IMR-90 (cell line): ENCODE results near the gene ARHGDIA. TPM values are rescaled to one million over a fixed set of nuclear protein-coding genes. Genes with fewer than 3 reads are reported as not detected.

ENCODE experiments used
- ATAC-seq: fragments of 200-7000 bp; cut with Tn5 transposase; 2 replicates; pipeline ENCODE4 v1.9.1; 2020; ENCODE audit warnings: low read depth, mild to moderate bottlenecking, moderate library complexity
- BruUV-seq: library from RNA; stranded (reverse); fragments of 400-500 nt; replicated peaks from 2 replicates; lab custom pipeline; 2021; lab: Mats Ljungman, UMichigan
- CTCF ChIA-PET: fragments of 300-600 bp; formaldehyde crosslinking; extraction: SDS; loops from one replicate; lab custom pipeline; 2021; ENCODE audit warnings: antibody characterized with exemption; lab: Yijun Ruan, JAX
- POLR2A ChIA-PET: fragments of 300-600 bp; sonication (Branson Sonifier 250); formaldehyde crosslinking; loops from one replicate; lab custom pipeline; 2022; ENCODE audit warnings: antibody characterized with exemption; ENCODE audit not compliant: unreplicated experiment; lab: Charles Lee
- DNase-seq: peaks from one replicate; pipeline ENCODE4 v3.0.0; 2013
- H2AFZ ChIP-seq: replicated peaks from 2 replicates; pipeline ENCODE3; 2013; ENCODE audit warnings: low read length, mild to moderate bottlenecking; ENCODE audit not compliant: poor library complexity
- H2AK5ac ChIP-seq: 2 replicates; pipeline ENCODE4 v1.6.1; 2013; ENCODE audit warnings: low read depth, low read length, inconsistent platforms
- H2AK9ac ChIP-seq: replicated peaks from 2 replicates; pipeline ENCODE3; 2013; ENCODE audit warnings: mild to moderate bottlenecking, low read depth, low read length, moderate library complexity; ENCODE audit not compliant: poor library complexity
- H2BK120ac ChIP-seq: 2 replicates; pipeline ENCODE4 v1.6.1; 2013; ENCODE audit warnings: low read depth, low read length, inconsistent platforms
- H2BK15ac ChIP-seq: 3 replicates; pipeline ENCODE4 v1.6.1; 2013; ENCODE audit warnings: low read depth, low read length, inconsistent platforms
- H2BK20ac ChIP-seq: 2 replicates; pipeline ENCODE4 v1.6.1; 2013; ENCODE audit warnings: low read depth, mild to moderate bottlenecking, inconsistent platforms, low read length, moderate library complexity
- H2BK5ac ChIP-seq: 2 replicates; pipeline ENCODE4 v1.6.1; 2013; ENCODE audit warnings: mild to moderate bottlenecking, low read depth, low read length, inconsistent platforms; ENCODE audit not compliant: poor library complexity, severe bottlenecking
- H3K14ac ChIP-seq: replicated peaks from 2 replicates; pipeline ENCODE4 v1.6.1; 2013; ENCODE audit warnings: low read depth, low read length, inconsistent platforms
- H3K18ac ChIP-seq: 2 replicates; pipeline ENCODE4 v1.6.1; 2013; ENCODE audit warnings: low read depth, low read length, control low read depth
- H3K23ac ChIP-seq: 2 replicates; pipeline ENCODE4 v1.6.1; 2013; ENCODE audit warnings: low read depth, low read length, inconsistent platforms
- H3K27ac ChIP-seq: 2 replicates; pipeline ENCODE4 v1.5.1; 2013; ENCODE audit warnings: mild to moderate bottlenecking, control low read depth, low read length; ENCODE audit not compliant: insufficient read depth
- H3K27me3 ChIP-seq: 2 replicates; pipeline ENCODE4 v1.6.1; 2013; ENCODE audit warnings: low read length; ENCODE audit not compliant: control insufficient read depth, insufficient read depth
- H3K36me3 ChIP-seq: 2 replicates; pipeline ENCODE4 v1.6.1; 2013; ENCODE audit warnings: low read length, mixed read lengths; ENCODE audit not compliant: control insufficient read depth, insufficient read depth
- H3K4ac ChIP-seq: 2 replicates; pipeline ENCODE4 v1.6.1; 2013; ENCODE audit warnings: low read depth, low read length, inconsistent platforms
- H3K4me1 ChIP-seq: 2 replicates; pipeline ENCODE4 v1.6.1; 2013; ENCODE audit warnings: low read length, mixed read lengths; ENCODE audit not compliant: control insufficient read depth, insufficient read depth
- H3K4me2 ChIP-seq: 2 replicates; pipeline ENCODE4 v1.6.1; 2013; ENCODE audit warnings: low read depth, mild to moderate bottlenecking, control low read depth, low read length, moderate library complexity
- H3K4me3 ChIP-seq: 2 replicates; pipeline ENCODE4 v1.5.1; 2013; ENCODE audit warnings: low read depth, mild to moderate bottlenecking, control low read depth, low read length, moderate library complexity; ENCODE audit not compliant: insufficient read depth
- H3K56ac ChIP-seq: 2 replicates; pipeline ENCODE4 v1.6.1; 2013; ENCODE audit warnings: low read length, inconsistent platforms; ENCODE audit not compliant: insufficient read depth; ENCODE audit errors: extremely low read depth
- H3K79me1 ChIP-seq, 2 experiments: 2 replicates each; pipeline ENCODE4 v1.6.1; 2013; ENCODE audit warnings: low read length in 2 of 2, inconsistent platforms in 1 of 2, low read depth in 1 of 2
- H3K9ac ChIP-seq: 2 replicates; pipeline ENCODE4 v1.6.1; 2013; ENCODE audit warnings: low read depth, low read length, control low read depth
- H3K9me1 ChIP-seq: 2 replicates; pipeline ENCODE4 v1.6.1; 2013; ENCODE audit warnings: low read length, inconsistent platforms; ENCODE audit not compliant: insufficient read depth
- H3K9me3 ChIP-seq: 2 replicates; pipeline ENCODE4 v1.6.1; 2013; ENCODE audit warnings: low read length; ENCODE audit not compliant: control insufficient read depth, insufficient read depth
- H4K20me1 ChIP-seq: 2 replicates; pipeline ENCODE4 v1.6.1; 2013; ENCODE audit warnings: low read length, inconsistent platforms; ENCODE audit not compliant: insufficient read depth
- H4K5ac ChIP-seq: 2 replicates; pipeline ENCODE4 v1.6.1; 2013; ENCODE audit warnings: mild to moderate bottlenecking, low read depth, low read length, control low read depth
- H4K8ac ChIP-seq, 2 experiments: 2 replicates each; pipeline ENCODE4 v1.6.1; 2013; ENCODE audit warnings: low read depth in 2 of 2, low read length in 2 of 2, control low read depth in 1 of 2, inconsistent platforms in 1 of 2
- H4K91ac ChIP-seq: 2 replicates; pipeline ENCODE4 v1.6.1; 2013; ENCODE audit warnings: low read depth, low read length, inconsistent platforms; ENCODE audit not compliant: insufficient read depth
- BHLHE40 ChIP-seq: fragments of 150-350 bp; IDR thresholded peaks from 2 replicates; pipeline ENCODE4 v1.6.1; 2016; ENCODE audit warnings: mild to moderate bottlenecking, low read depth, low read length
- CEBPB ChIP-seq: IDR thresholded peaks from 2 replicates; pipeline ENCODE4 v1.6.1; 2012; ENCODE audit warnings: low read depth, low read length, improper control_type of control experiment
- CHD1 ChIP-seq: IDR thresholded peaks from 2 replicates; pipeline ENCODE4 v1.6.1; 2012; ENCODE audit warnings: low read depth, low read length, improper control_type of control experiment
- FOS ChIP-seq: fragments of 150-350 bp; IDR thresholded peaks from 2 replicates; pipeline ENCODE4 v1.6.1; 2016; ENCODE audit warnings: low read depth, low read length
- MAFK ChIP-seq: IDR thresholded peaks from 2 replicates; pipeline ENCODE4 v1.6.1; 2012; ENCODE audit warnings: low read depth, low read length, improper control_type of control experiment
- MAZ ChIP-seq: IDR thresholded peaks from 2 replicates; pipeline ENCODE4 v1.6.1; 2012; ENCODE audit warnings: low read depth, mild to moderate bottlenecking, low read length, improper control_type of control experiment, moderate library complexity, borderline replicate concordance
- MXI1 ChIP-seq: IDR thresholded peaks from 2 replicates; pipeline ENCODE4 v1.6.1; 2012; ENCODE audit warnings: low read depth, mild to moderate bottlenecking, low read length, moderate library complexity, borderline replicate concordance
- NFE2L2 ChIP-seq: fragments of 150-350 bp; IDR thresholded peaks from 2 replicates; pipeline ENCODE4 v1.6.1; 2016; ENCODE audit warnings: low read depth, mild to moderate bottlenecking, low read length
- POLR2A ChIP-seq: IDR thresholded peaks from 2 replicates; pipeline ENCODE4 v1.6.1; 2012; ENCODE audit warnings: mild to moderate bottlenecking, low read depth, low read length
- RAD21 ChIP-seq: IDR thresholded peaks from 2 replicates; pipeline ENCODE4 v1.6.1; 2012; ENCODE audit warnings: low read length, improper control_type of control experiment
- RCOR1 ChIP-seq: IDR thresholded peaks from 2 replicates; pipeline ENCODE4 v1.6.1; 2012; ENCODE audit warnings: mild to moderate bottlenecking, low read length, improper control_type of control experiment; ENCODE audit not compliant: insufficient replicate concordance
- RFX5 ChIP-seq: IDR thresholded peaks from 2 replicates; pipeline ENCODE4 v1.8.0; 2012; ENCODE audit warnings: low read depth, mild to moderate bottlenecking, low read length, moderate library complexity
- SMC3 ChIP-seq: fragments of 150-350 bp; IDR thresholded peaks from 2 replicates; pipeline ENCODE4 v1.6.1; 2016; ENCODE audit warnings: low read depth, mild to moderate bottlenecking, antibody characterized with exemption, low read length, moderate library complexity
- WGBS, 2 experiments: methylation state at CpG; one replicate each; pipeline versions ENCODE4 v1.1.5 to v1.1.7; 2013; ENCODE audit warnings: missing lambda C conversion rate in 2 of 2; ENCODE audit not compliant: insufficient read length in 1 of 2; ENCODE audit errors: extremely low coverage in 2 of 2; 5-methylcytosine and 5-hydroxymethylcytosine counted together
- dilution Hi-C: fragments of 300-500 bp; cut with HindIII; formaldehyde crosslinking; loops from one replicate; pipeline ENCODE4 v1.14.3; 2018; ENCODE audit warnings: low sequenced_read_pairs; ENCODE audit not compliant: unreplicated experiment
- in situ Hi-C: fragments of 300-500 bp; cut with MboI; formaldehyde crosslinking; loops from 3 replicates; pipeline ENCODE4 v1.14.3; 2019; ENCODE audit warnings: low sequenced_read_pairs, inconsistent platforms, mixed read lengths
- intact Hi-C: fragments of 100-400 bp; cut with micrococcal nuclease; formaldehyde crosslinking; loops from 2 replicates; pipeline ENCODE4 v1.10.0; 2022
- polyA plus RNA-seq, 3 experiments: library from polyadenylated mRNA; depleted of rRNA; stranded (reverse); fragments of >200 nt; gene quantifications; 2 replicates each; pipeline ENCODE4 v1.2.3, GENCODE V29; 2012; ENCODE audit warnings: low replicate concordance in 1 of 3
- total RNA-seq: library from RNA; depleted of rRNA; stranded (reverse); fragments of >200 nt; gene quantifications from 2 replicates; pipeline ENCODE4 v1.2.3, GENCODE V29; 2012
- TF ChIP-seq, protein P1 (sequence below): conservative IDR thresholded peaks from 2 replicates; pipeline ENCODE4 v1.5.1; 2012; ENCODE audit warnings: mild to moderate bottlenecking, low read depth, low read length, improper control_type of control experiment
- TF ChIP-seq, protein P2 (sequence below): fragments of 150-350 bp; IDR thresholded peaks from 2 replicates; pipeline ENCODE4 v1.6.1; 2016; ENCODE audit warnings: low read depth, mild to moderate bottlenecking, low read length, moderate library complexity, borderline replicate concordance
- TF ChIP-seq, protein P3 (sequence below): fragments of 150-350 bp; IDR thresholded peaks from 2 replicates; pipeline ENCODE4 v1.6.1; 2017; ENCODE audit warnings: mild to moderate bottlenecking, antibody characterized with exemption, low read length, low read depth

Gene ARHGDIA
- total and polyA plus RNA-seq, 2 of the 4 experiments (the other 2 are of a cell fraction), result 62.7 to 362 TPM

DNA sequence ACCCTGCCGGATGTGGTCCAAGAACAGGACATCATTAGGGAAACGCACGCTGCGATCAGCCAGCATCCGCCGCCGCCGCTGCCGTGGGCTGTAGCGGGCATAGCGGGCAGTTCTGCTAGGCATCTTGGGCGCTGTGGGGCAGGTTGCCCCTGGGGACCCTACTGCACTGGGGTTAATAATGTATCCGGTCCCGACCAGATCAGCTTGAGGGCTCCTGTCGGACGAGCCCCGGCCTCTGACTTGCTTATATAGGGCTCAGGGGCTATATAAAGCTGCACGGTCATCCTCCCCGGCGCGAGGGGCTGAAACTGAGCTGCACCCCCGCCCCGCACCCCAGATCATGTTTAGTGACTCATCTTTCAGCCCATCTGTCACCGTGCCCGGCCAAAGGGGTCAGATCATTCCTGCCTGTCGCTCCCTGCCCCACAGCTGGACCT, 36.3 kb downstream of the ARHGDIA start, which contains the start of gene PPP1R27:
Gene PPP1R27 (minus strand): TSS at position 220 of the 437 bp plus-strand sequence. CDS start 97 bp downstream, at position 123.
- dilution Hi-C loops, result no loop called here
- CTCF ChIA-PET, result no interaction called here
- H3K27ac ChIP-seq, result peak within 1 kb of the TSS; percentile 97

More for the DNA sequence above, 36.3 kb downstream of the ARHGDIA start, which contains the start of gene PPP1R27:
- H2AK9ac ChIP-seq, result peak within 1 kb of the TSS; percentile 100
- peak within 1 kb of the TSS; percentile 100 for H3K14ac ChIP-seq
- H4K20me1 ChIP-seq, result peaks cover 14% of the 10 kb centered on the region; the same call in 1 of the 2 replicates
- no peak within 1 kb of the TSS for H2BK15ac ChIP-seq
- peak within 1 kb of the TSS; percentile 98 to 100 for H4K8ac ChIP-seq
- no peak within 1 kb of the TSS for H2BK120ac ChIP-seq
- H3K27me3 ChIP-seq, result no peaks in the 10 kb centered on the region
- peak within 1 kb of the TSS; percentile 35; the same call in 1 of the 2 replicates for H2AK5ac ChIP-seq
- DNase-seq (no peak), ATAC-seq (no peak)
- peak within 1 kb of the TSS; percentile 87 for H3K4me3 ChIP-seq
- no peak within 1 kb of the TSS for H3K18ac ChIP-seq
- in situ Hi-C loops, result no loop called here
- H2AFZ ChIP-seq, result peak within 1 kb of the TSS; percentile 93
- H3K4me2 ChIP-seq, result peak within 1 kb of the TSS; percentile 95
- intact Hi-C loops, result no loop called here
- POLR2A ChIA-PET, result no interaction called here
- BruUV-seq, result no TSS peak
- no peak within 1 kb of the TSS for H3K56ac ChIP-seq
- H3K9me3 ChIP-seq, result no peaks in the 10 kb centered on the region
- peak within 1 kb of the TSS; percentile 95 for H3K23ac ChIP-seq
- peaks cover 15 to 40% of the 10 kb centered on the region in 2 experiments for H3K79me1 ChIP-seq
- H4K91ac ChIP-seq, result peak within 1 kb of the TSS; percentile 99
- 94% methylated on average over 23 of the region's 26 CpGs; no CpG with 5 or more reads in 1 of the 2 experiments for WGBS, 2 experiments
- peak within 1 kb of the TSS; percentile 97 for H3K9ac ChIP-seq
- peak within 1 kb of the TSS; percentile 100 for H3K4ac ChIP-seq
- peaks cover 15% of the 10 kb centered on the region for H3K4me1 ChIP-seq
- H3K36me3 ChIP-seq, result peaks cover 5% of the 10 kb centered on the region; the same call in 1 of the 2 replicates
- H2BK5ac ChIP-seq, result peak within 1 kb of the TSS; percentile 98
- TF ChIP-seq RFX5 (no peak), MAZ (no peak), RCOR1 (no peak), SMC3 (no peak), CHD1 (no peak), NFE2L2 (no peak), CEBPB (no peak), FOS (no peak), MXI1 (no peak), RAD21 (no peak), BHLHE40 (no peak), MAFK (no peak), POLR2A (no peak)
- TF ChIP-seq, protein P1, sequence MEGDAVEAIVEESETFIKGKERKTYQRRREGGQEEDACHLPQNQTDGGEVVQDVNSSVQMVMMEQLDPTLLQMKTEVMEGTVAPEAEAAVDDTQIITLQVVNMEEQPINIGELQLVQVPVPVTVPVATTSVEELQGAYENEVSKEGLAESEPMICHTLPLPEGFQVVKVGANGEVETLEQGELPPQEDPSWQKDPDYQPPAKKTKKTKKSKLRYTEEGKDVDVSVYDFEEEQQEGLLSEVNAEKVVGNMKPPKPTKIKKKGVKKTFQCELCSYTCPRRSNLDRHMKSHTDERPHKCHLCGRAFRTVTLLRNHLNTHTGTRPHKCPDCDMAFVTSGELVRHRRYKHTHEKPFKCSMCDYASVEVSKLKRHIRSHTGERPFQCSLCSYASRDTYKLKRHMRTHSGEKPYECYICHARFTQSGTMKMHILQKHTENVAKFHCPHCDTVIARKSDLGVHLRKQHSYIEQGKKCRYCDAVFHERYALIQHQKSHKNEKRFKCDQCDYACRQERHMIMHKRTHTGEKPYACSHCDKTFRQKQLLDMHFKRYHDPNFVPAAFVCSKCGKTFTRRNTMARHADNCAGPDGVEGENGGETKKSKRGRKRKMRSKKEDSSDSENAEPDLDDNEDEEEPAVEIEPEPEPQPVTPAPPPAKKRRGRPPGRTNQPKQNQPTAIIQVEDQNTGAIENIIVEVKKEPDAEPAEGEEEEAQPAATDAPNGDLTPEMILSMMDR, result no peak
- TF ChIP-seq, protein P2, sequence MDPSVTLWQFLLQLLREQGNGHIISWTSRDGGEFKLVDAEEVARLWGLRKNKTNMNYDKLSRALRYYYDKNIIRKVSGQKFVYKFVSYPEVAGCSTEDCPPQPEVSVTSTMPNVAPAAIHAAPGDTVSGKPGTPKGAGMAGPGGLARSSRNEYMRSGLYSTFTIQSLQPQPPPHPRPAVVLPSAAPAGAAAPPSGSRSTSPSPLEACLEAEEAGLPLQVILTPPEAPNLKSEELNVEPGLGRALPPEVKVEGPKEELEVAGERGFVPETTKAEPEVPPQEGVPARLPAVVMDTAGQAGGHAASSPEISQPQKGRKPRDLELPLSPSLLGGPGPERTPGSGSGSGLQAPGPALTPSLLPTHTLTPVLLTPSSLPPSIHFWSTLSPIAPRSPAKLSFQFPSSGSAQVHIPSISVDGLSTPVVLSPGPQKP, result no peak
- TF ChIP-seq, protein P3, sequence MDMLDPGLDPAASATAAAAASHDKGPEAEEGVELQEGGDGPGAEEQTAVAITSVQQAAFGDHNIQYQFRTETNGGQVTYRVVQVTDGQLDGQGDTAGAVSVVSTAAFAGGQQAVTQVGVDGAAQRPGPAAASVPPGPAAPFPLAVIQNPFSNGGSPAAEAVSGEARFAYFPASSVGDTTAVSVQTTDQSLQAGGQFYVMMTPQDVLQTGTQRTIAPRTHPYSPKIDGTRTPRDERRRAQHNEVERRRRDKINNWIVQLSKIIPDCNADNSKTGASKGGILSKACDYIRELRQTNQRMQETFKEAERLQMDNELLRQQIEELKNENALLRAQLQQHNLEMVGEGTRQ, result no peak
- H4K5ac ChIP-seq, result peak within 1 kb of the TSS; percentile 97
- peaks cover 29% of the 10 kb centered on the region for H3K9me1 ChIP-seq
- H2BK20ac ChIP-seq, result no peak within 1 kb of the TSS
